Muscle of leg (tissue), 16 donors: ENCODE data around the gene XAGE3. TPM values are rescaled to one million over a fixed set of nuclear protein-coding genes. Genes with fewer than 3 reads are reported as not detected.
"Not testable (repeated sequence)": the region's sequence is repeated elsewhere in the genome, so short reads cannot be mapped to it uniquely, and the experiment has no call there.

Experiments
- DNase-seq: peaks from one replicate; pipeline ENCODE4 v3.0.0; 2013
- H3K27ac ChIP-seq: one replicate; pipeline ENCODE4 v1.5.1; 2013; ENCODE audit warnings: mild to moderate bottlenecking, low read length, control low read depth
- H3K27me3 ChIP-seq: one replicate; pipeline ENCODE4 v1.6.1; 2013; ENCODE audit warnings: low read length; ENCODE audit not compliant: control insufficient read depth, insufficient read depth
- H3K36me3 ChIP-seq: one replicate; pipeline ENCODE4 v1.6.1; 2013; ENCODE audit warnings: low read length; ENCODE audit not compliant: control insufficient read depth, insufficient read depth
- H3K4me1 ChIP-seq: one replicate; pipeline ENCODE4 v1.6.1; 2013; ENCODE audit warnings: low read length; ENCODE audit not compliant: control insufficient read depth, insufficient read depth
- H3K4me3 ChIP-seq: one replicate; pipeline ENCODE4 v1.5.1; 2013; ENCODE audit warnings: low read length, control low read depth
- H3K9me3 ChIP-seq: replicated peaks from 2 replicates; pipeline ENCODE4 v1.6.1; 2013; ENCODE audit warnings: low read depth, low read length; ENCODE audit not compliant: control insufficient read depth
- WGBS: methylation state at CpG from one replicate; pipeline ENCODE4 v1.1.5; 2013; ENCODE audit warnings: missing lambda C conversion rate; ENCODE audit not compliant: insufficient coverage; 5-methylcytosine and 5-hydroxymethylcytosine counted together
- long read RNA-seq, 11 donors: transcript quantifications; one replicate each; lab custom pipeline, GENCODE V29; 2026
- polyA plus RNA-seq, 8 donors: library from polyadenylated mRNA; unstranded; fragments of 120-200 nt; gene quantifications; one replicate each; pipeline versions ENCODE4 v1.2.1 to v1.2.3, GENCODE V29; 2013; ENCODE audit warnings: inconsistent platforms in 1 of 8, low replicate concordance in 1 of 8; ENCODE audit not compliant: insufficient read length in 8 of 8, insufficient read depth in 1 of 8
- total RNA-seq: library from RNA; stranded (reverse); fragments of 120-200 nt; gene quantifications from one replicate; pipeline ENCODE4 v1.2.4, GENCODE V29; 2013

XAGE3 gene, protein sequence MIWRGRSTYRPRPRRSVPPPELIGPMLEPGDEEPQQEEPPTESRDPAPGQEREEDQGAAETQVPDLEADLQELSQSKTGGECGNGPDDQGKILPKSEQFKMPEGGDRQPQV
- total RNA-seq = 0.18 TPM
- polyA plus RNA-seq = under 1 TPM in 1 of 8 donors, not detected in 7; 0.56 TPM
- long read RNA-seq, donor 1 = 0 reads
- long read RNA-seq, donor 2 = 0 reads
- long read RNA-seq, donor 3 = 0 reads
- long read RNA-seq, donor 4 = 0 reads
- long read RNA-seq, donor 5 = 0 reads
- long read RNA-seq, donor 6 = 0 reads
- long read RNA-seq, donor 7 = 0 reads
- long read RNA-seq, donor 8 = 0 reads
- long read RNA-seq, donor 9 = 0 reads
- long read RNA-seq, donor 10 = 0 reads
- long read RNA-seq, donor 11 = 0 reads

GRCh38 chrX:52867610-52868348 is at the start of gene XAGE3:
TSS of gene XAGE3 (minus strand) at chrX:52868083. CDS start at chrX:52867133, 950 bp downstream.
- peaks cover 33% of the 10 kb centered on the region for H3K27me3 ChIP-seq
- no peak for DNase-seq
- WGBS = 75% methylated on average over 31 of the region's 35 CpGs

DNA sequence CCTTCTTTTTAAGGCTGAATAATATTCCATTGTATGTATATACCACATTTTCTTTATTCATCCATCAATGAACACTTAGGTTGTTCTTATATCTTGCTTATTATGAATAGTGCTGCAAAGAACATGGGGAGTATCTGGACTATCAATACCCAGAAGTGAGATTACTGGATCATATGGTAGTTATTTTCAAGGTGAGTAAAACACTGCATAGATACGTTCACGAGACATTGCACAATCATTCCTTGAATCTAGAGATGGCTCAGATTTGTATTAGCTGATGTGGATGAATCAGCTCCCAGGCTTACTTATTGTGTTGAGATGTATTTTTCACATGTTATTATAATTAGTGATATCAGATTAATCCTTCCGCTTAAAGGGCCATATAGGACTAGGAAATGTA is 46.8 kb upstream of the XAGE3 start:
- DNase-seq, H3K27me3 ChIP-seq, H3K36me3 ChIP-seq, H3K4me3 ChIP-seq, H3K9me3 ChIP-seq, H3K27ac ChIP-seq, H3K4me1 ChIP-seq: not testable (repeated sequence)
- WGBS = no CpG with 5 or more reads among the region's 3 CpGs

More at GRCh38 chrX:52867610-52868348, at the start of gene XAGE3:
- Histone ChIP-seq H3K36me3 (no peaks in the 10 kb centered on the region), H3K4me3 (no peak within 1 kb of the TSS), H3K4me1 (no peaks in the 10 kb centered on the region), H3K9me3 (no peaks in the 10 kb centered on the region), H3K27ac (no peak within 1 kb of the TSS)

DNA sequence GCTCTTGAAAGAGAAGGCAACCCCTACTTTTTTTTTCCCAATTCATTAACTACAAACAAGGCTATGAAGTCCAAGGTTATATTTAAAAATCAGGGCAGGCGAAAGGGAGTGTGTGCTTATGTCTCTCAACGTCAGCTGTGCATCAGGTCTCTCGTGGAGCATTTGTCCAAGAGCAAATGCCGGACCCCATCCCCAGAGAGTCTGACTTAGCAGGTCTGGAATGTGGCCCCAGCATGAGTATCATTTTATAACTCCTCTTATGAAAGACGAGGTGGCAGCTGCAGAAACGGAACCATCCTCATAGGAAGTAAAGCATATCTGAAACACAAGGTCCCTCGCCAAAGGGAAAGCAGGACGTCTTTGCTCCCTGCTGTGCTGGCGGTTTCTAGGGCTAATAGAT is 45.8 kb upstream of the XAGE3 start:
- not testable (repeated sequence) for DNase-seq, H3K36me3 ChIP-seq, H3K27ac ChIP-seq, H3K27me3 ChIP-seq, H3K9me3 ChIP-seq, H3K4me1 ChIP-seq, H3K4me3 ChIP-seq
- WGBS = no CpG with 5 or more reads among the region's 9 CpGs

DNA sequence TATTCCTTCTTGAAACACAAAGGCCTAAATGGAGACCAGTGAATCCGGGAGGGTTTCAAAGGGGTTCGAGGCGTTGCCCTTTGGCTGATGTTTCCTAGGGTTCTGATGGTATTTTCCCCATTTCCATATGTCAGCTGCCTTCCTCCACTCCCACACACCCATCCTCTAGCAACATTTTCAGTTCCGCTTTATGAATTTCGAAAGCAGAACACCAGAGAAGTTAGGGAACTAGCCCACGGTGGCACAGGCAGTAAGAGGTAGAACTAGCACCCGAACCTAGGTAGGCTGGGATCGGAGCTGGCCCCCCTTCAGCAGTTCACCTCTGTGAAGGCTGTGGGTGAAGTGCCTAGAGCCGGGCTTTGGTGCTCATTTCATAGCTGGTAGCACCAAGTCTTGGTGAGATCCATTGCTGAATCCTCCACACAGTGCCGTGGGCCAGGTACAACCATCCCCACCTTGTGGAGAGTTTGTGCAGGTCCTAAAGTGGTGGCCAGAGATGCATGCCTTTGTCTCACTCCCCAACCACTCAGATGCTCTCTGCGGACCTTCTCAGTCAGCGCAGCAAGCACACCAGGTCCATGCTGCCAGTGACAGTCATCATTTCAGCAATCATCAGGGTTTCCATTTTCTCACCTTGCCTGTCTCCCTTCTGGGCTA is 41.6 kb upstream of the XAGE3 start:
- H3K4me3 ChIP-seq, H3K27ac ChIP-seq, H3K36me3 ChIP-seq, H3K27me3 ChIP-seq, H3K9me3 ChIP-seq, H3K4me1 ChIP-seq, DNase-seq: not testable (repeated sequence)
- no CpG with 5 or more reads among the region's 12 CpGs for WGBS

DNA sequence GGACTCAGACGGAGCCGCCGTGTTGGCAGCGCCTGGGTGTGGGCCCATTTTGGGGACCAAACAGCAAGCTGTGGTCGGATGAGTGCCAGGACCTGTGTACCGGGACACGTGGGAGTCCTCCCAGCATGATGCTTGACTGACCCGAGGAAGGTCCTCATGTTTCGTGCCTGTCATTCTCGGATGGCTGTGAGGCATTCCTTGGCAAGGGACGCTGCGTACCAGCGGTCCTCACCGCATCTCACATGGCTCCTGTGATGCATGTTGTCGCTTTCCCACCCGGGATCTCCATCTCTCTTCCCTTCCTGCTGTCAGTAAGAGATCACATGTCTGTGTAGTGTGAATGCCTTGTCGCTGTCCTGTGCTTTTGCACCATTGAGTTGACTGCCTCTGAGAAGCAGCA is 40.0 kb upstream of the XAGE3 start:
- no CpG with 5 or more reads among the region's 17 CpGs for WGBS
- not testable (repeated sequence) for H3K27me3 ChIP-seq, H3K9me3 ChIP-seq, H3K27ac ChIP-seq, H3K36me3 ChIP-seq, H3K4me1 ChIP-seq, DNase-seq, H3K4me3 ChIP-seq

GRCh38 chrX:52907137-52907536 is 39.3 kb upstream of the XAGE3 start:
- not testable (repeated sequence) for H3K27ac ChIP-seq, H3K4me3 ChIP-seq, H3K36me3 ChIP-seq, H3K27me3 ChIP-seq, H3K9me3 ChIP-seq, H3K4me1 ChIP-seq, DNase-seq
- WGBS = no CpG with 5 or more reads among the region's 17 CpGs

GRCh38 chrX:52906072-52906471 is 38.2 kb upstream of the XAGE3 start:
- not testable (repeated sequence) for H3K27me3 ChIP-seq, H3K36me3 ChIP-seq, H3K4me1 ChIP-seq, H3K27ac ChIP-seq, H3K9me3 ChIP-seq, H3K4me3 ChIP-seq, DNase-seq
- WGBS = no CpG with 5 or more reads among the region's 4 CpGs

DNA sequence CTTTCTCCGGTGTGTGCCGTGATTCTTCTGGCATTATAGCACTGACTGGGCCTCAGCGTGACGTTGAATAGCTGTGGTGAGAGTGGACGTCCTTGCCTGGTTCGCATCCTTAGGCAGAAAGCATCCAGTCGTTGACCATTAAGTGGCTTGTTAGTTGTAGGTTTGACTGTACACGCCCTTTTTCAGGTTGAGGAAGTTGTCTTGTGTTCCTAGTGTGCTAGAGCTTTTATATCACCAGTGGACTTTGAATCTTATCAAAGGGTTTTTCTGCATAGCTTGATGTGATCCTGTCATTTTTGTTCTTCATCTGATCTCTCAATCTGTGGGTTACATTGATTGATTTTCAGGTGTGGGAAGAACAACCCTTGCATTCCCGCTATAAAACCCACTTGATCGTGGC is 37.6 kb upstream of the XAGE3 start:
- not testable (repeated sequence) for H3K4me3 ChIP-seq, H3K36me3 ChIP-seq, H3K4me1 ChIP-seq, H3K27me3 ChIP-seq, DNase-seq, H3K27ac ChIP-seq, H3K9me3 ChIP-seq
- no CpG with 5 or more reads among the region's 10 CpGs for WGBS

DNA sequence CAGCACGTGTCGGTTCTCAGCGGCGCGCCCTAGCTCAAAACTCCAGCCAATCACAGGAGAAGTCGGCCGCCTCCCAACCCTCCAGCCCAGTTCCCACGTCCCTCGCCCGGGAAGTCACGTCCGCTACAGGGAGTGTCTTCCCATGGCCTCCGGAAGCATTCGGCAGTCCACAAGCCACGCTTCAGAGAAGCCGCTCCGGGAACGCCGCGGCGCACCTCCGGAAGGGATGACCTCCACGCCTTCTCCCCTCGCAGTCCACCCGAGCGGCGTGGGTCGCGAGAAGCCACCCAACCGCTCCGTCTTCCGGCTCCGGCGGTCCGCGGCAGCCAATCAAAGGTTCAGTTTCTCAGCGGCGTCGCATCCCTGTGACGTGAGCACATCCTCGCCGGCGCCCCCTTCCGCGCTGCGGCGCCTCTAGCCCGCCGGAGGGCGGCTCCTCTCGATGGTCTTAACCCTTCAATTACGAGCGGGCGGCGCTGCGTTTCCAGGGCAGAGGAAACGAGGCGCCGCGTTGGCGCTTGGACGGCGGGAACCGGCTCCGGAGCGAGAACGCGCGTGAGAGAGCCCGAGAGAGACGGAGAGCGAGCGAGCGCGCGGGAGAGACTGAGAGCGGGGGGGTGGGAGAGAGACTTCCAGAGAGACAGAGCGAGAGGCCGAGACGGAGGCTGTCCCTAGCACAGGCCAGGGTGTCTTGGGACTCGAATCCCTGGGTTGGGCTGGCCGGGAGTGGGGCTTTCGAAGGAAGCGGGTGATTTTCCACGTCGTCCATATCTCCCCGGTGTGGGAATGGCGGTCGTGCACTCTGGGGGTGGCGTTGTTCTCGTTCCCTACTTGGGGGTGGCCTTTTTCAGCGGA is 29.2 kb upstream of the XAGE3 start, which contains the start of gene FAM156B:
Gene FAM156B (plus strand): TSS at position 476 of the 855 bp plus-strand sequence. CDS start 9,896 bp downstream, outside the sequence.
- WGBS = no CpG with 5 or more reads among the region's 92 CpGs
- not testable (repeated sequence) for H3K36me3 ChIP-seq, H3K27ac ChIP-seq, H3K27me3 ChIP-seq, DNase-seq, H3K9me3 ChIP-seq, H3K4me3 ChIP-seq, H3K4me1 ChIP-seq
